Keratinocyte (primary cell): ENCODE measurements around the gene MAP7D3. TPM values are rescaled to one million over a fixed set of nuclear protein-coding genes. Genes with fewer than 3 reads are reported as not detected.

Experiments used
- DNase-seq: peaks from one replicate; pipeline ENCODE4 v3.0.0-alpha.2; 2011; ENCODE audit warnings: low read depth, missing footprints, low spot score
- FAIRE-seq: peaks from 2 replicates; lab custom pipeline; 2011; peaks lifted over from hg19 to GRCh38; lab: Jason Lieb, UNC
- H2AFZ ChIP-seq: 2 replicates; pipeline ENCODE4 v1.6.0; 2012; ENCODE audit warnings: low read length, control low read depth, inconsistent platforms; ENCODE audit not compliant: control insufficient read depth
- H3K27ac ChIP-seq: 2 replicates; pipeline ENCODE4 v1.5.1; 2011; ENCODE audit warnings: low read length; ENCODE audit not compliant: control insufficient read depth, insufficient read depth
- H3K27me3 ChIP-seq: 3 replicates; pipeline ENCODE4 v1.6.0; 2011; ENCODE audit warnings: low read length; ENCODE audit not compliant: control insufficient read depth, insufficient read depth; ENCODE audit errors: extremely low read depth
- H3K36me3 ChIP-seq, 2 experiments: 2 replicates in 1 of 2; 3 replicates in 1 of 2; pipeline ENCODE4 v1.5.1; 2011; ENCODE audit warnings: low read length in 2 of 2, mild to moderate bottlenecking in 1 of 2; ENCODE audit not compliant: control insufficient read depth in 2 of 2, insufficient read depth in 2 of 2; ENCODE audit errors: extremely low read depth in 1 of 2
- H3K4me1 ChIP-seq: 3 replicates; pipeline ENCODE4 v1.5.1; 2011; ENCODE audit warnings: low read length; ENCODE audit not compliant: control insufficient read depth, insufficient read depth; ENCODE audit errors: extremely low read depth
- H3K4me2 ChIP-seq: 3 replicates; pipeline ENCODE4 v1.6.0; 2011; ENCODE audit warnings: low read depth, low read length; ENCODE audit not compliant: control insufficient read depth, insufficient read depth; ENCODE audit errors: extremely low read depth
- H3K4me3 ChIP-seq, 3 experiments: fragments of 200-600 bp in 1 of 3; sonication (generic) in 1 of 3; 2 replicates in 2 of 3; 3 replicates in 1 of 3; pipeline ENCODE4 v1.5.1; 2011 to 2016; ENCODE audit warnings: low read length in 3 of 3, mild to moderate bottlenecking in 3 of 3, control low read depth in 2 of 3, inconsistent platforms in 1 of 3, low read depth in 1 of 3, mixed read lengths in 1 of 3, mixed run types in 1 of 3, moderate library complexity in 1 of 3; ENCODE audit not compliant: control insufficient read depth in 2 of 3, insufficient read depth in 2 of 3; ENCODE audit errors: extremely low read depth in 1 of 3
- H3K79me2 ChIP-seq: 2 replicates; pipeline ENCODE4 v1.6.0; 2012; ENCODE audit warnings: low read length; ENCODE audit not compliant: control insufficient read depth, insufficient read depth
- H3K9ac ChIP-seq: 3 replicates; pipeline ENCODE4 v1.6.0; 2011; ENCODE audit warnings: low read length; ENCODE audit not compliant: control insufficient read depth, insufficient read depth; ENCODE audit errors: extremely low read depth
- H3K9me1 ChIP-seq: 3 replicates; pipeline ENCODE4 v1.6.0; 2011; ENCODE audit warnings: low read length; ENCODE audit not compliant: control insufficient read depth, insufficient read depth; ENCODE audit errors: extremely low read depth
- H3K9me3 ChIP-seq: 2 replicates; pipeline ENCODE4 v1.5.1; 2012; ENCODE audit warnings: low read depth, low read length; ENCODE audit not compliant: control insufficient read depth
- H4K20me1 ChIP-seq: 3 replicates; pipeline ENCODE4 v1.6.0; 2011; ENCODE audit warnings: low read length; ENCODE audit not compliant: control insufficient read depth, insufficient read depth; ENCODE audit errors: extremely low read depth
- EZH2 ChIP-seq: IDR thresholded peaks from one replicate; pipeline ENCODE4 v1.6.1; 2012; ENCODE audit warnings: inconsistent platforms, mild to moderate bottlenecking, low read length, moderate library complexity
- dilution Hi-C: fragments of 300-500 bp; cut with MboI; formaldehyde crosslinking; loops from one replicate; pipeline ENCODE4 v1.7.0; 2020; ENCODE audit warnings: low sequenced_read_pairs; ENCODE audit not compliant: extremely low pct_ligation_motif_present
- polyA plus RNA-seq, 5 experiments: library from polyadenylated mRNA; depleted of rRNA in 3 of 5; stranded (reverse) in 3 of 5; stranded (forward) in 1 of 5; unstranded in 1 of 5; fragments of >200 nt; gene quantifications; 1 replicate in 1 of 5; 2 replicates in 3 of 5; 3 replicates in 1 of 5; pipeline versions ENCODE4 v1.2.1 to v1.2.3, GENCODE V29; 2011 to 2012; ENCODE audit warnings: missing spikeins in 2 of 5, low read depth in 1 of 5, low replicate concordance in 1 of 5
- TF ChIP-seq, protein P1 (sequence below), 3 experiments: IDR thresholded peaks in 1 of 3; conservative IDR thresholded peaks in 1 of 3; optimal IDR thresholded peaks in 1 of 3; 2 replicates in 2 of 3; 3 replicates in 1 of 3; pipeline versions ENCODE3 to v1.5.1; 2011; ENCODE audit warnings: low read length in 3 of 3, mild to moderate bottlenecking in 3 of 3, moderate library complexity in 2 of 3, control low read depth in 1 of 3, inconsistent platforms in 1 of 3; ENCODE audit not compliant: insufficient read depth in 2 of 3; ENCODE audit errors: extremely low read depth in 1 of 3

The MAP7D3 gene
- polyA plus RNA-seq, 1 donor (not counting 4 experiments of a cell fraction or from before 2014, with no cell fraction given) = 13.6 TPM

DNA sequence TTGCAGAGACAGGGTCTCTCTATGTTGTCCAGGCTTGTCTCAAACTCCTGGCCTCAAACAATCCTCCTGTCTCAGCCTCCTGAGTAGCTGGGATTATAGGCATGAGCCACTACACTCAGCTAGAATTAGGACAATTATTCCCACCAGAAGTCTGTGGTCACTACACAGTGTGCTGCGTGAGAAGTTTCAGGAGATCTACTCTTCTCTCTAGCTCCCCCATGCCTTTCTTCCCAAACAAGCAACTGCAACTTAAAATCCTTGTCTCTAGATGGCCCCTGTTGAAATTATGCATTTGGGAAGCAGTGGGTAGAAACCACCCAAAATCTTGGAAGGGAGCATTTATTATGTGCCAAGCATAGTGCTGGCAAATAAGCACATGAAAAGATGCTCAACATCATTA, 21.1 kb upstream of the MAP7D3 start:
- no peak for TF ChIP-seq EZH2
- TF ChIP-seq, protein P1, sequence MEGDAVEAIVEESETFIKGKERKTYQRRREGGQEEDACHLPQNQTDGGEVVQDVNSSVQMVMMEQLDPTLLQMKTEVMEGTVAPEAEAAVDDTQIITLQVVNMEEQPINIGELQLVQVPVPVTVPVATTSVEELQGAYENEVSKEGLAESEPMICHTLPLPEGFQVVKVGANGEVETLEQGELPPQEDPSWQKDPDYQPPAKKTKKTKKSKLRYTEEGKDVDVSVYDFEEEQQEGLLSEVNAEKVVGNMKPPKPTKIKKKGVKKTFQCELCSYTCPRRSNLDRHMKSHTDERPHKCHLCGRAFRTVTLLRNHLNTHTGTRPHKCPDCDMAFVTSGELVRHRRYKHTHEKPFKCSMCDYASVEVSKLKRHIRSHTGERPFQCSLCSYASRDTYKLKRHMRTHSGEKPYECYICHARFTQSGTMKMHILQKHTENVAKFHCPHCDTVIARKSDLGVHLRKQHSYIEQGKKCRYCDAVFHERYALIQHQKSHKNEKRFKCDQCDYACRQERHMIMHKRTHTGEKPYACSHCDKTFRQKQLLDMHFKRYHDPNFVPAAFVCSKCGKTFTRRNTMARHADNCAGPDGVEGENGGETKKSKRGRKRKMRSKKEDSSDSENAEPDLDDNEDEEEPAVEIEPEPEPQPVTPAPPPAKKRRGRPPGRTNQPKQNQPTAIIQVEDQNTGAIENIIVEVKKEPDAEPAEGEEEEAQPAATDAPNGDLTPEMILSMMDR (optimal IDR thresholded peaks at IDR 0.05 in 1 of 3, IDR thresholded peaks at IDR 0.05 in 1 of 3, conservative IDR thresholded peaks at IDR 0.05 in 1 of 3; ENCODE audit: extremely low read depth in 1 of 3, insufficient read depth in 2 of 3, low read length in 3 of 3) = no peak
- no peaks in the 10 kb centered on the region for H3K36me3 ChIP-seq
- dilution Hi-C loops = no loop called here
- no peak overlapping the region for H3K4me3 ChIP-seq
- no peak overlapping the region for H3K9ac ChIP-seq
- H4K20me1 ChIP-seq = no peaks in the 10 kb centered on the region
- no peaks in the 10 kb centered on the region for H3K27me3 ChIP-seq
- H3K9me3 ChIP-seq = no peaks in the 10 kb centered on the region
- no peak overlapping the region for H2AFZ ChIP-seq
- DNase-seq (no peak), FAIRE-seq (no peak)
- no peak overlapping the region for H3K4me2 ChIP-seq
- H3K4me1 ChIP-seq = peaks cover 10% of the 10 kb centered on the region
- no peaks in the 10 kb centered on the region for H3K79me2 ChIP-seq
- no peaks in the 10 kb centered on the region for H3K9me1 ChIP-seq
- H3K27ac ChIP-seq = no peak overlapping the region

DNA sequence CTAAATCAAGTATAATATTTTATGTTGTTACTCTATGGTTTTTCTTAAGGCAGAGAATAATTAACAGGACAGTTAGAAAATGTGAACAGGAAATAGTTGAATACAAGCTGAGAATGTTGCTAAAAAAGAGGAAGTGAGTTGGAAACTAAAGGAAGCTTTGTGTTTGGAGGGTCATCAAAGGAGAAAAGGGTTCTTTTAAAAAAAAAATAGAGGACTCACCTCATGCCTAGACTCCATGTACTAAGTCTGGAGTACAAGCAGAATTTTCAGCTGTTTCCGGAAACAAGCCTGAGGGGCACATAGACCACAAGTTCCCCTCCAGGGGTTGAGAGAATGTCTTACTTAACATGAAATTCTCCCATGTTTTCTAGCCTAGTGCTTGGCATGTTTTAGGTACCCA, 20.1 kb upstream of the MAP7D3 start:
- TF ChIP-seq EZH2 = no peak
- TF ChIP-seq, protein P1 (optimal IDR thresholded peaks at IDR 0.05 in 1 of 3, IDR thresholded peaks at IDR 0.05 in 1 of 3, conservative IDR thresholded peaks at IDR 0.05 in 1 of 3; ENCODE audit: extremely low read depth in 1 of 3, insufficient read depth in 2 of 3, low read length in 3 of 3) = no peak

More for the DNA sequence above, 20.1 kb upstream of the MAP7D3 start:
- Histone ChIP-seq H3K9ac (no peak overlapping the region), H4K20me1 (no peaks in the 10 kb centered on the region), H3K9me3 (no peaks in the 10 kb centered on the region), H3K79me2 (no peaks in the 10 kb centered on the region), H3K9me1 (no peaks in the 10 kb centered on the region), H2AFZ (no peak overlapping the region), H3K4me3 (no peak overlapping the region), H3K27ac (no peak overlapping the region), H3K27me3 (no peaks in the 10 kb centered on the region), H3K4me2 (no peak overlapping the region), H3K4me1 (peaks cover 10% of the 10 kb centered on the region), H3K36me3 (no peaks in the 10 kb centered on the region)
- DNase-seq (no peak), FAIRE-seq (no peak)
- dilution Hi-C loops = no loop called here
